SIG-M5 treated with dmso at 0.1 percent for 504 hours (cell line): ENCODE measurements around the gene SVBP.
A peak's percentile ranks its signal among the peaks of the same experiment; 100 is the strongest.

Source experiments
- DNase-seq: peaks from one replicate; lab custom pipeline; 2025; ENCODE audit not compliant: unreplicated experiment; lab: John Stamatoyannopoulos, UW

Gene SVBP

DNA sequence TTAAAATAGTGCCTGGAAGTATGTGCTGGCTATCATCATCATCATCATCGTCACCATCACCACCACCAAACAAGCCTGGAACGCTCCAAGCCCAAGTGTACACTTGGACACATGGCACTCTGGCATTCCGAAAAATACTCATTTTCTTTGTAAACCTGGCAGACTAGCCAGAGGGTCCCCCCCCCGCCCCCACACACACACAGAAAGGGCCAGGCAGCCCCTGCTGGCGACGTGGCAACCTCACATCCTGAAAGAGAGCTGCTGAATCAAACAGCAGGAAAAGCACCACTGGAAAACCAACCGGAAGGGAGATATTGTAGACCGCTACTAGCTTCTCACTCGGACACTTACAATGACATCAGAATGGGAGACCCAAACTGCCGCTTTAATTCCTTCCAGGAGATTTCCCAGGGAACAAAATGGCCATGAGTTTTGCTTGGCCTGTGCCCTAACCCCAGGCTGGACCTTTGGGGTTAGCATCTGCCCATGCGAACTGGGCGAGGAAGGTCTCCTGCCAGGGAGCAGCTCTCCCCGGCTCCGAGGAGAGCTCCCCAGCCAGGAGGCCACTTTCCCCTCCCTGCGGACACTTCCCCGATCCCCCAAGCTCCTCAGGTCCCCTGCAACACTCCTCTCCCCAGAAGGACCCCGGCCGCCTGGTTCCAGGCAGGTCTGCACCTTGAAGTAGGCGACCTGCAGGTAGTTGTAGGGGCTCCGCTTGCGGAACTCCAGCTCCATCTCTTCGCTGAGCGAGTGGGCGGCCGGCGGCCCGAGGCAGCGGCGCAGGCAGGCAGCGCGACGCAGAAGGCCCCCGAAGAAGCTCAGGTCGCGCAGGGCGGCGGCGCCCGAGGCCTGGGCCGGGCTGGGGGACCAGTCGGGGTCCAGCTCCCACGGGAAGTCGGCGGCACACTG, 51.1 kb downstream of the SVBP start:
- DNase-seq = peak; percentile 58

DNA sequence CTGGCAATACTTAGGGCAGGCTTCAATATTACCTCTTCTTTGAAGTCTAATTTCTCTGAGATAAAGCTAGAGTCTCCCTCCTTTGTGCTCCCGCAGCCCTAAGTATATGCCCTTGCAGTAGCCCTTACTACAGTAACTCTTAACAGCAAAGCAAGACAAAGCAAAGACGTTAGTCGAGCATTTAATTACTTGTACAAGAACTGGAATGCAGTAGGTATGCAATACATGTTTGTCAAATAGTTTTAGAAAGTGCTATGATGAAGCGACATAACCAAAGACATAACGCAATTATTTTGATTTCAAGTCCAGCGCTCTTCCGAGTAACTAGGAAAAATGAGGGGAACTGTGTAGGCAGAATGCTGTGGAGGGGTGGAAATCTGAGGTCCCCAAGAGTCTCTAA, 51.9 kb downstream of the SVBP start:
- no peak for DNase-seq

- DNase-seq = no peak
These were observed 54.9 kb downstream of the SVBP start for GRCh38 chr1:42762269-42762668.

DNA sequence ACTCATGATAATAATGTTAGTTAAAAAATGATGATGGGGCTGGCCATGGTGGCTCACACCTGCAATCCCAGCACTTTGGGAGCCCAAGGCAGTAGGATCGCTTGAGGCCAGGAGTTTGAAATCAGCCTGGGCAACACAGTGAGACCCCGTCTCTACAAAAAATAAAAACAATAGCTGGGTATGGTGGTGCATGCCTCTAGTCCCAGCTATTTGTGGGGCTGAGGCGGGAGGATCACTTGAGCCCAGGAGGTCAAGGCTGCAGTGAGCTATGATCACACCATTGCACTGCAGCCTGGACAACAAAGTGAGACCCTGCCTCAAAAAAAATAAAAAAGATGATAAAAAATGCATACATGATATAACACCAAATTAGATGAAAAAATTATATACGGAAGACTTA, 55.6 kb downstream of the SVBP start:
- no peak for DNase-seq

DNA sequence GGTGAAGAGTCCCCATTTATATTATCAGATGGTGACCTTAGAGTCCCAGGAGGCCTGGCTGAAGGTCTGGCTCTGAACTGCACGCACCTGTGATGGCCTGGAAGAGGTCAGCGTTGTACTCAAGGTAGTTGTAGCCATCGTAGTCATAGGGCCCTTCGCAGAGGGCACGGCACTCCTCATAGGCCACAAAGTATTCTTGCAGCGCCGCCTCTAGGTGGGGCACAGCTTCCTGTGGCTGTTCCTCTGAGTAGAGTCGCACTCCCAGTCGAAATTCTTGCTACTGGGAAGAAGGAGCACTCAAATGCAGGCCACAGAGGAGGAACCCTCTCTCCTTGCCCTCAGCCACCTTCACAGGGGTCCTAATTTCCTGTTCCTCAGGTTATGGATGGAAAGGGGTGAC, 58.1 kb downstream of the SVBP start:
- no peak for DNase-seq

GRCh38 chr1:42758641-42759040, 58.6 kb downstream of the SVBP start:
- DNase-seq = no peak

DNA sequence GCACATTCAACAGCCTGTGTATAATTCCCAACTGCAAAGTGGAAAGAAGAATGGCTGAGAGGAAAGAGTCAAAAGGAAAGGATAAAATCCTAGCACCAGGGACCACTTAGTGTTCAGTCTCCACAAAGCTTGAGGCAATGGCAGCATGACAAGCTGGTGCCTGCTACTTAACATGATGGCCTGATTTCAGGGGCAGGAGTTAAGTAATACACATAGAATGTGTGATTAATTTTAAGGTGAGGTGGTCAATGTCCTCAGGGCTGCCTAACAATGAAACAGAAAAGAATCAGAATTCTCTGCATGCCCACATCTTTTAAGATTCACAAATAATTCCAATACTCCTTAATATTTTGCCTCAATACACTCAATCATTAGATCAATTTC, 59.3 kb downstream of the SVBP start:
- no peak for DNase-seq
